HCT116 (cell line): ENCODE data around the gene TUBA8. TPM values are rescaled to one million over a fixed set of nuclear protein-coding genes. Genes with fewer than 3 reads are reported as not detected.

Experiments used
- ATAC-seq: fragments of 200-7000 bp; cut with Tn5 transposase; 2 replicates; pipeline ENCODE4 v1.9.1; 2020; ENCODE audit warnings: mild to moderate bottlenecking, moderate library complexity
- BruUV-seq: library from RNA; stranded (reverse); fragments of 400-500 nt; replicated peaks from 2 replicates; lab custom pipeline; 2021; lab: Mats Ljungman, UMichigan
- CTCF ChIA-PET: fragments of 300-600 bp; sonication (Branson Sonifier 250); formaldehyde crosslinking; loops from one replicate; lab custom pipeline; 2021; ENCODE audit warnings: antibody characterized with exemption; lab: Charles Lee
- POLR2A ChIA-PET: fragments of 300-600, 350-600 bp; sonication (Branson Sonifier 250); formaldehyde crosslinking; loops from one replicate; lab custom pipeline; 2021; ENCODE audit warnings: antibody characterized with exemption; lab: Charles Lee
- RAD21 ChIA-PET, 2 experiments: fragments of 300-600 bp; sonication (Branson Sonifier 250); formaldehyde crosslinking; loops; one replicate each; lab custom pipeline; 2023; ENCODE audit warnings: low total read pairs in 2 of 2; ENCODE audit not compliant: uncharacterized antibody in 2 of 2, unreplicated experiment in 2 of 2, low non-redundant PET in 1 of 2; lab: Charles Lee
- DNase-seq: peaks from one replicate; pipeline ENCODE4 v3.0.0-alpha.2; 2010; ENCODE audit warnings: low read depth, low spot score
- H2AFZ ChIP-seq: fragments of 200-600 bp; shearing (Covaris generic), sonication (generic); 2 replicates; pipeline ENCODE4 v1.6.1; 2017; ENCODE audit warnings: low read depth, mixed run types, mixed read lengths, antibody characterized with exemption, low read length; ENCODE audit not compliant: poor library complexity, severe bottlenecking
- H3K27ac ChIP-seq: 2 replicates; pipeline ENCODE4 v1.5.1; 2012; ENCODE audit warnings: low read depth, low read length
- H3K27me3 ChIP-seq: fragments of 200-600 bp; sonication (generic); 2 replicates; pipeline ENCODE4 v1.6.1; 2016; ENCODE audit warnings: mixed run types, low read length, mixed read lengths; ENCODE audit not compliant: insufficient read depth
- H3K36me3 ChIP-seq, 2 experiments: fragments of 200-500 bp in 1 of 2; fragments of 200-600 bp in 1 of 2; sonication (Bioruptor generic) in 1 of 2; sonication (generic) in 1 of 2; 2 replicates each; pipeline versions ENCODE4 v1.5.1 to v1.6.1; 2014 to 2016; ENCODE audit warnings: low read length in 2 of 2, inconsistent platforms in 1 of 2, mixed read lengths in 1 of 2, mixed run types in 1 of 2; ENCODE audit not compliant: insufficient read depth in 2 of 2, control insufficient read depth in 1 of 2
- H3K4me1 ChIP-seq, 2 experiments: fragments of 200-600 bp in 1 of 2; sonication (generic) in 1 of 2; 2 replicates each; pipeline versions ENCODE4 v1.5.1 to v1.6.1; 2012 to 2017; ENCODE audit warnings: low read length in 2 of 2, inconsistent platforms in 1 of 2, mild to moderate bottlenecking in 1 of 2, mixed read lengths in 1 of 2, mixed run types in 1 of 2, moderate library complexity in 1 of 2; ENCODE audit not compliant: insufficient read depth in 2 of 2, control insufficient read depth in 1 of 2
- H3K4me2 ChIP-seq: fragments of 200-600 bp; sonication (generic); 2 replicates; pipeline ENCODE4 v1.6.1; 2017; ENCODE audit warnings: mixed run types, low read length, mixed read lengths
- H3K4me3 ChIP-seq, 2 experiments: fragments of 200-600 bp in 1 of 2; sonication (generic) in 1 of 2; replicated peaks in 1 of 2; 2 replicates each; pipeline ENCODE4 v1.5.1; 2011 to 2016; ENCODE audit warnings: low read length in 2 of 2, control low read depth in 1 of 2, low read depth in 1 of 2, mild to moderate bottlenecking in 1 of 2, mixed read lengths in 1 of 2, mixed run types in 1 of 2
- H3K79me2 ChIP-seq: fragments of 200-600 bp; sonication (generic); 2 replicates; pipeline ENCODE4 v1.6.1; 2017; ENCODE audit warnings: mild to moderate bottlenecking, mixed run types, low read length, moderate library complexity, mixed read lengths; ENCODE audit not compliant: insufficient read depth
- H3K9ac ChIP-seq: fragments of 200-600 bp; sonication (generic); 2 replicates; pipeline ENCODE4 v1.6.1; 2016; ENCODE audit warnings: low read length, mixed read lengths
- H3K9me2 ChIP-seq: fragments of 200-600 bp; sonication (generic), shearing (Covaris generic); 2 replicates; pipeline ENCODE4 v1.6.1; 2017; ENCODE audit warnings: mixed run types, mild to moderate bottlenecking, moderate library complexity; ENCODE audit not compliant: insufficient read depth
- H3K9me3 ChIP-seq, 2 experiments: fragments of 200-500 bp in 1 of 2; fragments of 200-600 bp in 1 of 2; sonication (Bioruptor generic) in 1 of 2; sonication (generic) in 1 of 2; 2 replicates each; pipeline ENCODE4 v1.6.1; 2014 to 2017; ENCODE audit warnings: low read length in 2 of 2, mixed read lengths in 2 of 2, inconsistent platforms in 1 of 2, low read depth in 1 of 2, mild to moderate bottlenecking in 1 of 2, mixed run types in 1 of 2, moderate library complexity in 1 of 2; ENCODE audit not compliant: control insufficient read depth in 1 of 2, insufficient read depth in 1 of 2
- H4K20me1 ChIP-seq: fragments of 200-600 bp; sonication (generic), shearing (Covaris generic); 2 replicates; pipeline ENCODE4 v1.6.1; 2017; ENCODE audit warnings: mixed run types, mild to moderate bottlenecking, moderate library complexity; ENCODE audit not compliant: insufficient read depth
- ATF3 ChIP-seq: IDR thresholded peaks from 2 replicates; pipeline ENCODE4 v1.6.1; 2012
- CEBPB ChIP-seq: IDR thresholded peaks from 2 replicates; pipeline ENCODE4 v1.6.1; 2012; ENCODE audit warnings: low read depth
- CTCF ChIP-seq, 3 experiments: fragments of 200-600 bp in 1 of 3; sonication (generic) in 1 of 3; IDR thresholded peaks in 2 of 3; conservative IDR thresholded peaks in 1 of 3; 2 replicates each; pipeline ENCODE4 v1.5.1; 2012 to 2017; ENCODE audit warnings: low read depth in 2 of 3, low read length in 2 of 3, antibody characterized with exemption in 1 of 3, borderline replicate concordance in 1 of 3, control low read depth in 1 of 3, mild to moderate bottlenecking in 1 of 3, mixed read lengths in 1 of 3, mixed run types in 1 of 3, moderate library complexity in 1 of 3; ENCODE audit not compliant: insufficient read depth in 1 of 3
- EZH2 ChIP-seq: fragments of 200-600 bp; sonication (generic); IDR thresholded peaks from 2 replicates; pipeline ENCODE4 v1.6.1; 2017; ENCODE audit warnings: antibody characterized with exemption, mixed run types
- EZH2phosphoT487 ChIP-seq: fragments of 200-600 bp; IDR thresholded peaks from 2 replicates; pipeline ENCODE4 v1.6.1; 2018; ENCODE audit warnings: antibody characterized with exemption, borderline replicate concordance
- FOSL1 ChIP-seq: IDR thresholded peaks from 2 replicates; pipeline ENCODE4 v1.6.1; 2012; ENCODE audit warnings: low read depth
- JUND ChIP-seq: IDR thresholded peaks from 2 replicates; pipeline ENCODE4 v1.6.1; 2012
- MAX ChIP-seq: IDR thresholded peaks from 2 replicates; pipeline ENCODE4 v1.6.1; 2012
- POLR2A ChIP-seq: IDR thresholded peaks from 2 replicates; pipeline ENCODE4 v1.7.0; 2011; ENCODE audit warnings: borderline replicate concordance; ENCODE audit not compliant: insufficient read depth, insufficient read length; ENCODE audit errors: extremely low read depth
- POLR2AphosphoS5 ChIP-seq: IDR thresholded peaks from 2 replicates; pipeline ENCODE4 v1.6.1; 2011; ENCODE audit warnings: mild to moderate bottlenecking, low read depth, low read length, moderate library complexity
- RAD21 ChIP-seq: IDR thresholded peaks from 2 replicates; pipeline ENCODE4 v1.6.1; 2012; ENCODE audit warnings: low read depth, mild to moderate bottlenecking
- REST ChIP-seq: IDR thresholded peaks from 2 replicates; pipeline ENCODE4 v1.6.1; 2012; ENCODE audit warnings: low read depth
- SRF ChIP-seq: IDR thresholded peaks from 2 replicates; pipeline ENCODE4 v1.6.1; 2012; ENCODE audit warnings: low read depth
- TCF7L2 ChIP-seq: IDR thresholded peaks from 2 replicates; pipeline ENCODE4 v1.7.0; 2011; ENCODE audit warnings: borderline replicate concordance, inconsistent platforms; ENCODE audit not compliant: insufficient read depth, insufficient read length; ENCODE audit errors: extremely low read depth
- YY1 ChIP-seq: IDR thresholded peaks from 2 replicates; pipeline ENCODE4 v1.6.1; 2011; ENCODE audit warnings: low read length, low read depth, moderate library complexity, mild to moderate bottlenecking; ENCODE audit not compliant: insufficient replicate concordance; ENCODE audit errors: extremely low read depth
- ZBTB33 ChIP-seq: IDR thresholded peaks from 2 replicates; pipeline ENCODE4 v1.6.1; 2011; ENCODE audit warnings: mild to moderate bottlenecking, low read length, moderate library complexity; ENCODE audit not compliant: insufficient replicate concordance; ENCODE audit errors: extremely low read depth
- ZFX ChIP-seq: fragments of 450-650 bp; IDR thresholded peaks from 2 replicates; pipeline ENCODE4 v1.6.1; 2017
- ZNF274 ChIP-seq: fragments of 200-500 bp; sonication (Bioruptor generic); IDR thresholded peaks from 2 replicates; pipeline ENCODE4 v1.6.1; 2014; ENCODE audit warnings: mild to moderate bottlenecking, low read depth, low read length, inconsistent platforms
- intact Hi-C: fragments of 100-400 bp; cut with micrococcal nuclease; formaldehyde crosslinking; loops from 2 replicates; pipeline ENCODE4 v1.10.0; 2022
- total RNA-seq: library from RNA; stranded (reverse); gene quantifications from one replicate; pipeline ENCODE4 v1.2.1, GENCODE V29; 2021; ENCODE audit not compliant: unreplicated experiment

The TUBA8 gene
- total RNA-seq, 1 experiment from 2014 or later = 2.3 TPM

GRCh38 chr22:18120857-18121256 lies 10.2 kb downstream of the TUBA8 start:
- Histone ChIP-seq H3K79me2 (no peaks in the 10 kb centered on the region), H4K20me1 (no peaks in the 10 kb centered on the region), H3K4me2 (no peak overlapping the region), H3K9me2 (no peaks in the 10 kb centered on the region), H3K4me1 (no peaks in the 10 kb centered on the region), H3K36me3 (no peaks in the 10 kb centered on the region), H3K4me3 (no peak overlapping the region), H2AFZ (no peak overlapping the region), H3K27me3 (no peaks in the 10 kb centered on the region), H3K9me3 (no peaks in the 10 kb centered on the region), H3K9ac (no peak overlapping the region), H3K27ac (no peak overlapping the region)
- intact Hi-C loops = no loop called here
- ChIA-PET POLR2A (no interaction called here), RAD21 (no interaction called here), CTCF (no interaction called here)
- no TSS peak for BruUV-seq
- no peak for DNase-seq
- no peak for TF ChIP-seq REST
- TF ChIP-seq ZBTB33 = no peak
- no peak for TF ChIP-seq POLR2AphosphoS5
- no peak for TF ChIP-seq POLR2A
- no peak for TF ChIP-seq ATF3
- no peak for TF ChIP-seq MAX
- no peak for TF ChIP-seq JUND
- TF ChIP-seq CTCF (IDR thresholded peaks at IDR 0.05 in 2 of 3, conservative IDR thresholded peaks at IDR 0.05 in 1 of 3; ENCODE audit: borderline replicate concordance in 1 of 3, insufficient read depth in 1 of 3, low read depth in 2 of 3, low read length in 2 of 3) = no peak
- TF ChIP-seq SRF = no peak
- no peak for TF ChIP-seq ZFX
- no peak for TF ChIP-seq FOSL1
- no peak for TF ChIP-seq TCF7L2
- no peak for TF ChIP-seq RAD21
- no peak for TF ChIP-seq EZH2phosphoT487
- TF ChIP-seq ZNF274 = no peak
- no peak for TF ChIP-seq CEBPB
- no peak for TF ChIP-seq EZH2
- TF ChIP-seq YY1 = no peak
- no peak for ATAC-seq
